ENCODE measurements around the gene CCDC93. TPM values are rescaled to one million over a fixed set of nuclear protein-coding genes. Genes with fewer than 3 reads are reported as not detected.

Gene CCDC93
- total RNA-seq, 2 experiments from 2014 or later: 62.2 to 64.5 TPM

DNA sequence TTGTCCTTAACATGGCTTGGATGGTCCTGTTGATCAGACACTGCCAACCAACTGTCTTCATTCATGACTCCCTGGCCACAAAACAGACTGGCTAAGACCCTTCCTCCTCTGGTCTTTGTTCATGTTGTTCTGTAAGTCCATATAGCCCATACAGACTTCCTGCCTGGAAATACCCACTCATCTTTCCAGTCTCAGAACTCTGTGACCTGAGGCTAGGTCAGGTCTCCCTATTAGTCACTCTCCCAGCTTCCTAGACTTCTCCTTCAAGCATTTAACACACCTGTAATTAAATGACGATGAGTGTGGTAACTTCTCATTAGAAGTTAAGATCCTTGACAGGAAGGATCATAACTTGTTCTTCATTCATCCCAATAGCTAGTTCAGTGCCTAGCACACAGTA is 56.3 kb downstream of the CCDC93 start:
- ChIA-PET POLR2A (no interaction called here), CTCF (interaction anchor here (1.1 to 1.2 kb wide), 2 partner anchors 9 to 46 kb away, joined by 3 to 4 read pairs; no protein-coding TSS in a partner anchor)
- ATAC-seq (ENCODE audit: poor library complexity) (no peak), DNase-seq (no peak)
- TF ChIP-seq, protein P1, sequence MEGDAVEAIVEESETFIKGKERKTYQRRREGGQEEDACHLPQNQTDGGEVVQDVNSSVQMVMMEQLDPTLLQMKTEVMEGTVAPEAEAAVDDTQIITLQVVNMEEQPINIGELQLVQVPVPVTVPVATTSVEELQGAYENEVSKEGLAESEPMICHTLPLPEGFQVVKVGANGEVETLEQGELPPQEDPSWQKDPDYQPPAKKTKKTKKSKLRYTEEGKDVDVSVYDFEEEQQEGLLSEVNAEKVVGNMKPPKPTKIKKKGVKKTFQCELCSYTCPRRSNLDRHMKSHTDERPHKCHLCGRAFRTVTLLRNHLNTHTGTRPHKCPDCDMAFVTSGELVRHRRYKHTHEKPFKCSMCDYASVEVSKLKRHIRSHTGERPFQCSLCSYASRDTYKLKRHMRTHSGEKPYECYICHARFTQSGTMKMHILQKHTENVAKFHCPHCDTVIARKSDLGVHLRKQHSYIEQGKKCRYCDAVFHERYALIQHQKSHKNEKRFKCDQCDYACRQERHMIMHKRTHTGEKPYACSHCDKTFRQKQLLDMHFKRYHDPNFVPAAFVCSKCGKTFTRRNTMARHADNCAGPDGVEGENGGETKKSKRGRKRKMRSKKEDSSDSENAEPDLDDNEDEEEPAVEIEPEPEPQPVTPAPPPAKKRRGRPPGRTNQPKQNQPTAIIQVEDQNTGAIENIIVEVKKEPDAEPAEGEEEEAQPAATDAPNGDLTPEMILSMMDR (IDR thresholded peaks at IDR 0.05): no peak
- Mint-ChIP-seq H3K36me3 (ENCODE audit: low read depth) (peaks cover 97% of the 10 kb centered on the region), H3K27ac (no peak overlapping the region), H3K9me3 (no peaks in the 10 kb centered on the region), H3K4me3 (no peak overlapping the region), H3K27me3 (no peaks in the 10 kb centered on the region), H3K4me1 (ENCODE audit: low read depth) (no peaks in the 10 kb centered on the region)
- H3K9me3 ChIP-seq (ENCODE audit: control insufficient read depth in 1 of 2, insufficient read depth in 1 of 2, low read length in 2 of 2): no peaks in the 10 kb centered on the region
- H3K27ac ChIP-seq (ENCODE audit: low read depth in 1 of 2, low read length in 2 of 2): no peak overlapping the region
- H3K36me3 ChIP-seq (ENCODE audit: insufficient read depth, low read length): peaks cover 89% of the 10 kb centered on the region
- no peak overlapping the region for H3K4me3 ChIP-seq (ENCODE audit: low read length)
- no peaks in the 10 kb centered on the region for H3K4me1 ChIP-seq (ENCODE audit: insufficient read depth, low read length)
- intact Hi-C loops (cut with DNase I, micrococcal nuclease): no loop called here
- no peaks in the 10 kb centered on the region for H3K27me3 ChIP-seq (ENCODE audit: control insufficient read depth in 1 of 2, insufficient read depth in 2 of 2, low read length in 2 of 2)

DNA sequence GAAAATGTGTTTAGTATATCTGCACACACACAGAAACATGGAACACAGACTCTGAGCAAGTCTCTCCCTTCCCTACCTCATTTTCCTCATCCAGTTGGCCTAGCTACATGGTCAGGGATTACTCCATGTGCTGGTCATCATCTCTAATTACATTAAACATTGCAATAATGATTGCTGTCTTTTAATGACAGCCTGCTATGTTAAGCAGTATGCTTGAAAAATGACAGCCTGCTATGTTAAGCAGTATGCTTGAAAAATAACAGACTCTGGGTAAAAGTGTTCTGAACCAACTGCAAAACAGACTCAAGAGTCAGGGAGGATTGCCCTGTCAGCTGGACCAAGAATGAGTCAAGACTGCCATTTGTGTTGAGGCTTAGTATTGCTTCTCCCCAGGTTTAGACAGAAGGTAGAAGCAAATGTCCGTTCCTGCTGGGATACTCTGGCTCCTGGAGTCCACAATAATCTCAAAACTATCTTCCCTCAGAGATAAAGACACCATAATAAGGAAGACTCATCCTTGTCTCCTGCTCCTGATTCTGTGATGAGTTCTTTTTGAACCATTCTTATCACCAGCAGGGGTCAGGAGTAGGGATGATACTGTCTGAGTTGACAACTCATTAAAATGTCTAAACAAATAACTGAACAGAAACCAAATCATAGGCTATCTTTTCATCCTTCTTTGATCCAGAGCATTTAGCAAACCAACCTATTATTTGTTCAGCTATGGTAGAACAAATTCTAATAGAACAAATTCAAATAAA is 57.7 kb downstream of the CCDC93 start:
- H3K27ac ChIP-seq (ENCODE audit: low read depth in 1 of 2, low read length in 2 of 2): no peak overlapping the region
- Mint-ChIP-seq H3K27me3 (no peaks in the 10 kb centered on the region), H3K9me3 (no peaks in the 10 kb centered on the region), H3K4me1 (ENCODE audit: low read depth) (no peaks in the 10 kb centered on the region), H3K36me3 (ENCODE audit: low read depth) (peaks cover 100% of the 10 kb centered on the region), H3K4me3 (no peak overlapping the region), H3K27ac (no peak overlapping the region)
- H3K9me3 ChIP-seq (ENCODE audit: control insufficient read depth in 1 of 2, insufficient read depth in 1 of 2, low read length in 2 of 2): no peaks in the 10 kb centered on the region
- POLR2A ChIA-PET: interaction anchor here (1.0 kb wide), 1 partner anchor 142 kb away, joined by 3 read pairs; the partner anchor contains the start of gene DDX18
- intact Hi-C loops (cut with DNase I, micrococcal nuclease): no loop called here
- TF ChIP-seq, protein P1 (IDR thresholded peaks at IDR 0.05): no peak
- H3K36me3 ChIP-seq (ENCODE audit: insufficient read depth, low read length): peaks cover 98% of the 10 kb centered on the region
- H3K4me1 ChIP-seq (ENCODE audit: insufficient read depth, low read length): no peaks in the 10 kb centered on the region
- CTCF ChIA-PET: interaction anchor here (1.2 kb wide), 1 partner anchor 142 kb away, joined by 3 read pairs; the partner anchor contains the start of gene DDX18
- H3K27me3 ChIP-seq (ENCODE audit: control insufficient read depth in 1 of 2, insufficient read depth in 2 of 2, low read length in 2 of 2): no peaks in the 10 kb centered on the region
- H3K4me3 ChIP-seq (ENCODE audit: low read length): no peak overlapping the region
- DNase-seq (no peak), ATAC-seq (ENCODE audit: poor library complexity) (no peak)

GRCh38 chr2:117953231-117953630 is 60.6 kb downstream of the CCDC93 start:
- Histone ChIP-seq H3K4me1 (ENCODE audit: insufficient read depth, low read length) (no peaks in the 10 kb centered on the region), H3K9me3 (ENCODE audit: control insufficient read depth in 1 of 2, insufficient read depth in 1 of 2, low read length in 2 of 2) (no peaks in the 10 kb centered on the region), H3K36me3 (ENCODE audit: insufficient read depth, low read length) (peaks cover 98% of the 10 kb centered on the region), H3K27ac (ENCODE audit: low read depth in 1 of 2, low read length in 2 of 2) (no peak overlapping the region), H3K4me3 (ENCODE audit: low read length) (no peak overlapping the region), H3K27me3 (ENCODE audit: control insufficient read depth in 1 of 2, insufficient read depth in 2 of 2, low read length in 2 of 2) (no peaks in the 10 kb centered on the region)
- Mint-ChIP-seq H3K36me3 (ENCODE audit: low read depth) (peaks cover 100% of the 10 kb centered on the region), H3K27me3 (no peaks in the 10 kb centered on the region), H3K9me3 (no peaks in the 10 kb centered on the region), H3K27ac (no peak overlapping the region), H3K4me3 (no peak overlapping the region), H3K4me1 (ENCODE audit: low read depth) (no peaks in the 10 kb centered on the region)
- DNase-seq: no peak
- intact Hi-C loops (cut with DNase I, micrococcal nuclease): no loop called here
- ATAC-seq (ENCODE audit: poor library complexity): no peak
- TF ChIP-seq, protein P1 (IDR thresholded peaks at IDR 0.05): no peak
- ChIA-PET POLR2A (no interaction called here), CTCF (no interaction called here)

Data from CD4-positive, alpha-beta T cell (primary cell).